HG02852 (cell line): Measurements from ENCODE around the gene NUP93.

Experiments used
- ATAC-seq: cut with Tn5 transposase; IDR thresholded peaks from one replicate; pipeline ENCODE4 v1.9.1; 2021; ENCODE audit warnings: mild to moderate bottlenecking, moderate library complexity; ENCODE audit not compliant: unreplicated experiment

Gene NUP93

DNA sequence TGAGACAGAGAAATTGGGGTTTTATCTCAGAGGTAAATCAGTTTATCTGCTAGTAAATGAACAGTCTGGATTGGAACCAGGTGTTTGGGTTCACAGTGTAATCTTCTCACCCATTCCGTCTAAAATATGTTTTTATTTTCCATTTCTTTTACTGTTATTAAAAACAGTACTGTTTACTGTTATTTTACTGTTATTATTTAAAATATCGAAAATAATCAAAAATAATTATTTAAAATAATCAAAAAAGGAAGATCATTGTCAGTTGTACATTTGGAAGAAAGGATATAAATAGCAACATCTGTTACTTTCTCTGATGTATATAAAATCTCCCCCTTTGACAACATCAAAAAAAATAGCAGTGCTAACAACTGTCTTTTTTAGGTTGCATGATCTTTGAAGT lies 11.5 kb downstream of the NUP93 start:
- no peak for ATAC-seq

DNA sequence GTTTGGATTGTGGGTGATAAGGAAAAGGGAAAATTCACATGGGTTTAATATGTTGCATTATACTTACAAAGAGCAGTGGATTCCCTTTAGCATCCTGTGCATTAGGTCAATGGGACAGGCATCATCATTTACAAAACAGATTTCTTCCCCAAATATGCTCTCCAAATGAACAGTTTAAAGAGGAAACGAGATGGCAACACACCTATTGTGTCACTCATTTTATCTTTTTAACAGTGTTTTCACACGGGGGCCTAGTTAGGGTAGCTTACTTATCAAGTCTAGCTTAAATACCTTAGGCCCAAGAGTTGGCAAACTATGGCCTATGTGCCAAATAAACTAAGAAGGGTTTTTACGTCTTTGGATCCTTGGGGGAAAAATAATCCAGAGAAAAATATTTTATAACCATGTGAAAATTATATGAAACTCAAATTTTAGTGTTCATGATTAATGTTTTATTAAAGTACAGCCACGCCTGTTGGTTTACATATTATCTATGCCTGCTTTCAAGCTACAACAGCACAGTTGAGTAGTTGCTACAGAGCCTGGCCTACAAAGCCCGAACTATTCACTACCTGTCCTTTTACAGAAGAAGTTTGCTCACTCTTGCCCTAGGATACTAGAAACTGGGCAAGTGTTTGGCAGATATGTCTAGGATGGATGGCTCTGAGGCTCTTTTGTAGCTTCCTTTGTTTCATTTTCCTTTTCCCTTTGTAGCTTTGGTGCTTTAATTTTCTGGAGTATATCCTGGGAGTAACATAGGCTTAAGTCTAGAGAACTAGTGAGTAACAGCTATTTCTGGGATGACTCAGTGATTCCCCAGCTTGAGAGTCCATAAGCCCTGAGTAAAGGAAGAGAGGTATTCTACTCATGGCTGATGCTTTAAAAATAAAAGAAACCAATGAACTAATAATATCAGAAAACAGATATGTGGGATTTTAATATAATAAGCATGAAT lies 12.4 kb downstream of the NUP93 start:
- no peak for ATAC-seq

DNA sequence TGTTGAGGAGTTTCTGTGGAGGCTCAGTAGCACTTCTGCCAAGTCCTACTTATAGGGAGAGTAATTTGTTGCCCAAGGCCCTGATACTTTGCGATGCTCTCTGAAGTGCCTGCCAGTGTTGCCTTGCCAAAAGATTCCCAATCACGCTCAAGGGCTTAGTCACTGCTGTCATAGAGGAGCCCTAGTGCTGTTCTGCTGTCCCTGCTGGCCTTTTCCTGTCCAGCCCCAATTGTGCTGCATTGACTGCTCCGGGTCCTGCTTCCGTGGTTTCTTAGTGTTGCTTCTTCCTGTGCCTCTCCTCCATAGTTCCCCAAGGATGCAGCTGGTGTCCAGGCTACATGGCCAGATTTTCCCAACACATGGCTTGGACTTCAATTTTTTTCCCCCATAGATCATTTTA lies 13.9 kb downstream of the NUP93 start:
- ATAC-seq, result no peak

DNA sequence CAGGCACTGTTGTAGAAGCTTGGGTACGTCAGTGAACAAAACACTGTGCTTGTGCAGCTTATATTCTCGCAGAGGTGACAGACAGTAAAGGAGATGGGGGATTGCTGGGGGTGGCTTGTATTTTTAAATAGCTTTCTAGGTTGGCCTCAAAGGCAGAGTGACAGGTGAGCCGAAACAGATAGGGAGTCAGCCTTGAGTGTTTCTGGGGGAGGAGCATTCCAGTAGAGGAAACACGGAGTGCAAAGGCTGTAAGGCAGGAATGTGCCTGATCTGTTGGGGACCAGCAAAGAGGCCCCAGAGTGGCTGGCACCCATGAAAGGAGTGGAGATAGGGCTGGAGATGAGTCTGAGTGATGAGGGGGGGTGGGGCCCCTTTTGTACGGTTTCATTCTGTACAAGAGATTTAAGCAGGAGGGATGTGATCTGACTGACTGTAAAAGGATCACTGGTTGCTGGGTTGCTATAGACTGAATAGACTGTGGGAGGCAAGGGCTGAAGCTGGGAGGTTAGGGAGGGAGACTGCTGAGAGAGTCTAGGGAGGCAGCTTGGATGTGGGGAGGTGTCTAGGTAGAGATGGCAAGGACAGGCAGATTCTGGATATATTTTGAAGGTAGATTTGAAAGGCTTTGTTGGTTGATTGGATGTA lies 15.2 kb downstream of the NUP93 start:
- no peak for ATAC-seq

DNA sequence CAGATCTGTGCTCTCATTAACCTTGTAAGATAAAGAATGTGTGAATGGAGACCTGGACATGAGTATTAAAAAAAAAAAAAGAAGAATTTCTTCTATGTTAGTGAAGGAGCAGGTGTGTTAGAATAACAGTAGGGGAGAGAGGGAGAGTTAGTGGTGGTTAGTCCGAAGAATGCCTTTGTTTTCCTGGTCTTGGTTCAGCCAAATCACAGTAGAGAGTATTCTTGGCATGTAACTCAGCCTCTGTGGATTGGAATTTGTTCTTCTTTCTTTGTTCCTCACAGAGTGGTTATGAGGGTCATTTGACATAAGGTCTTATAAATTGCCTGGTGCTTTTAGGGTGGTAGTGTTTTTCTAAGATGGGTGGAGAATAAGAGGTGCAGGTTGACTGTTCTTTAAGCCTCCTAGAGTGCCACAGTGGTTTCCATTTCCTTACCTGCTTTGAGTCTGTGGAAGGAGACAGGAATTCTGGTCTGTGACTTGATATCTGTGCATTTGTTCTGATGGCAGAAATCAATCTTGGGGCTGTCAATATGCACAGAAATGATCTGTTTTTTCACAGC lies 17.6 kb downstream of the NUP93 start:
- no peak for ATAC-seq

DNA sequence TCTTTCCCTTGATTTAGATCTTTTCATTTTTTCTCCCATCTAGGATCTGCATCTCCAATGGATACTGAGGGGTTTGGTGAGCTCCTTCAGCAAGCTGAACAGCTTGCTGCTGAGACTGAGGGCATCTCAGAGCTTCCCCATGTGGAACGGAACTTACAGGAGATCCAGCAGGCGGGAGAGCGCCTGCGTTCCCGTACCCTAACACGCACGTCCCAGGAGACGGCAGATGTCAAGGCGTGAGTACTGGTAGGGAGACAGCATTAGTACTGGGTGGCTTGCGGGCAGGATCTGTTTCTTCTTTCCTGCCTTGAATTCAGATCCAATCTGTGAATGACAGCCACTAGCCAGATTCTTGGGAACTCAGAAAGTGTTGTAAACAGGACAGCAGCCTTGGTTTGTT lies 18.3 kb downstream of the NUP93 start:
- ATAC-seq, result no peak

DNA sequence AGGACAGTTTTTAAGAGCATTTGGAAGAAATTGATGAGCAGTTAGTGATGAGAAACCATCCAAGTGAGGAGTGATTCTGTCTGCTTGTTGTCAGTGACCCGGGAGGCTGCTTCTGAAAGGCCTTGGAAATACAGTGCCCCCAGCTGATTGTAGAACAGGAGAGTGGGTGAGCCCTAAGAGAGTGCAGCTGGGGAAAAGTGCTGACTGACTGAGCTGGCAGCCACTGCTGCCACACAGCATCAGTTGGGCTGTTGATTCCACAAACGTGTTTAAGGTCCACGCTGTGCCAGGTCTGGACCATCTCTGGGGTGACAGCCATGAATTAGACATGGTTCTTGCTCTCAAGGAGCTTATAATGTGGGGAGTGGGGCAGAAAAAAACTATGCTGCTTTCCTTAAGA lies 18.9 kb downstream of the NUP93 start:
- no peak for ATAC-seq

DNA sequence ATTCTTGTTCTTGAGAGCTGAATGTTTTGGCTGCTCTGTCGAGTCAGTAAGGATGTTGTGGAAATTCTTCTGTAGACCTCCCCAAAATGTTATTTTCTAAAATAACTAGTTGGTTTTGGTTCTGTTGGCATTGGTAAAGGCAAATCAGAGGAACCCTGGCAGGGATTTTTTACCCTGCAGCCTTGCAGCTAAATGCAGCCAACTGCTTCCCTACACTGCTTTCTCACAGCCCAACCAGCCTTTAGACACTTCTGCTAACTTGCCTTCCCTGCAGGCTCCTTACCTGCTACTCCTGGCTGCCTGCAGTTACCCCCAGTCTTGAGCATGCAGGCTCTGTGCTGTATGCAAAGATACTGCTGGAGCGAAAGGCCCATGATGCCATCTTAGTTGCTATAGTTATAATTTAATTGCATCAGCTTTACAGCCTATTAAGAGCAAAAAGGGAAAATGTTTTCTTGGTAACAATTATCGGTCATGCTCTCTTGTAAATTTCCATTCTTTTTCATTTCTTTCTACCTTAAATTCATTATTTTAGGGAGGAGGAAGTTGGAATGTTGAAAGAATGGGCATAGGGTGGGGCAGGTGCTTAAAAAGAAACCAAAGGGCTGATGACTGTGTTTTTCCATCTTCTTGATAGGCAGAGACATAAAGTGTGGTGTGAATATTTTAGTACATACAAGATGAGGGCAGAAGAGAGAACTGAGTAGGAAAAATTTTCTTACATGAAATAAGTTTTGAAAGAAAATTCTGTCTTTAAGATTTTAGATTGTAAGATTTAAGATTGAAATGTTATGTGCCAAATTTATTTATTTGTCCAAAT lies 20.0 kb downstream of the NUP93 start:
- ATAC-seq, result no peak

DNA sequence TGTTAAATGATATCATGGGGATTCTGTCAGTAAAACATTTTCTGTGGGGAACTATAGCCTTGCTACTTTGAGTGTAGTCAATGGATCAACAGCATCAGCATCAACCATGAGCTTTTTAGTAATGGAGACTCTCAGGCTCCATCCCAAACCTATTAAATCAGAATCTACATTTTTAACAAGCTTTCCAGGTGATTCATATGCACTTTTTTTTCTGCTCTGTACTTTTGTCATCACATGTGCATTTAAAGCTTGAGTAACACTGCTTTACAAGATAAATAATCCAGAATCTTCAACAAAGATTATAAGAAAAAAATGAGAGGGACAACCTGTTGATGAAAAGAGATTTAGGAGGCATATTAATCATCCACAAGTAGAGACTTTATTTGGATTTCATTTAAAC lies 23.5 kb downstream of the NUP93 start:
- no peak for ATAC-seq

DNA sequence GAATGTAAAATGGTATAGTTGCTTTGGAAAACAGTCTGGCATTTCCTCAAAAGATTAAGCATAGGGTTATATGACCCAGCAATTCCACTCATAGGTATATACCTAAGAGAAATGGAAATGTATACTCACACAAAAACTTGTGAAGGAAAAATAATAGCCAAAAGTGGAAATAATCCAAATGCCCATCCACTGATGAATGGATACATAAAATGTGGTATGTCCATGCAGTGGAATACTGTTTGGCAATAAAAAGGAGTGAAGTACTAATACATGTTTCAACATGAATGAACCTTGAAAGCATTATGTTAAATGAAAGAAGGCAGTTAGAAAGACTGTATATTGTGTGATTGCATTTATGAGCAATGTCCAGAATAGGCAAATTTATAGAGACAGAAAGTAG lies 25.1 kb downstream of the NUP93 start:
- ATAC-seq, result no peak

DNA sequence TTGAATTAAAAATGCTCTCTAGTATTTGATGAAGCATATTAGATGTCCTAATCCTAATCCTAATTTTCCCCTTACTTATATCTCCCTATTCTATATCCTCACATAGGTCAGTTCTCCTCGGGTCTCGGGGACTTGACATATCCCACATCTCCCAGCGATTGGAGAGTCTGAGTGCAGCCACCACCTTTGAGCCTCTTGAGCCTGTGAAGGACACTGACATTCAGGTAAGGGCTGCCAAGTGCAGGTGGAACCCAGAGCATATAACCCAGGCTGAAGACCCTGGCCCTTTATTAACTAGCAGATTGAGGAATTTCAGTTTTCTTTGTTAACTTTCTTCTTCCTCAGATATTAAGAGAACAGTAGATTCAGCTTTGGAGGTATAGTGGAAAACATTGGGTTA lies 28.5 kb downstream of the NUP93 start:
- no peak for ATAC-seq

DNA sequence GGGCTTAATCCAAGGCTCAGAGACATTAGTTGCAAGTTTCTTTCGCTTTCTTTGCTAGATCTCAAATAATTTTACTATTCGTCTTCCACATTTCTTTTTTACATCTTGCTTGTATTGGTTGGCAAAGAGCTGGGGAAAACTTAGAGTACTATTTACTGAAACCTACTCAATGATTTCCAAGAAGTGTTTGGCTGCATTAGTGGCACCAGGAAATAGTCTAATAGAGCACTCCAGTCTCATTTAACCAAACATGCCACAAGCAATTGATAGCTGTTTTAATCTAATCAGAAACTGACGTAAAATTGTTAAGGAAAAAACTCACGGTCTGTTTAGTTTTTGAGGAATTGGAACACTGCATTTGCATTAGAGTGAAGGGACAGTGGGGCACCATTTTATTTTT lies 29.0 kb downstream of the NUP93 start:
- ATAC-seq, result no peak

DNA sequence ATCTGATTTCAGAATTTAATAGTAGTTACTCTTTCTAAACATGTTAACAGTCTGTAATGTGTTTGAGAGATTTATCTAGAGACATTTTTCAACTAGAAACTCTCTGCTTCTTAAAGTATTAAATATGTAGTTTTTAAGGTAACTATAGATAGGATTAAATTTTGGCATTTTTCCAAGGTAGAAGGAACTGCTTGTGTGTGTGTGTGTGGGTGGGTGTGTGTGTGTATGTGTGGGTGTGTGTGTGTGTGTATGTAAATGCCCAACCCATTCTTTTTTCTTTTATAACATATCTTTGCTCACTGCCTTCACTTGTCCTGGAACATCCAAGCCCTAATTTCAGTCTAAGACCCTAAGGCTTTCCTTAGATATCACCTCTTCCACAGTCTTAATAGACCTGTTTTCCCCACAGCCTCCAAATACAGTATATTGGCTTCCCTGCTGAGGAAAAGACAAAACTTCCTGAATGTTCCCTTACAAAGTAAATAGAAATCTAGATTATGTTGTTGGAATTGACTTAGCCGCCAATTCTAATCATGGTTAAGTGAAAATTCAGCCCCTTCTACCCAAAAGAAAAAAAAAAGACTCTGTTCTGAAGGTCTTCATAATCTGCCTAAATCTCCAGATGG lies 33.5 kb downstream of the NUP93 start:
- ATAC-seq, result no peak

DNA sequence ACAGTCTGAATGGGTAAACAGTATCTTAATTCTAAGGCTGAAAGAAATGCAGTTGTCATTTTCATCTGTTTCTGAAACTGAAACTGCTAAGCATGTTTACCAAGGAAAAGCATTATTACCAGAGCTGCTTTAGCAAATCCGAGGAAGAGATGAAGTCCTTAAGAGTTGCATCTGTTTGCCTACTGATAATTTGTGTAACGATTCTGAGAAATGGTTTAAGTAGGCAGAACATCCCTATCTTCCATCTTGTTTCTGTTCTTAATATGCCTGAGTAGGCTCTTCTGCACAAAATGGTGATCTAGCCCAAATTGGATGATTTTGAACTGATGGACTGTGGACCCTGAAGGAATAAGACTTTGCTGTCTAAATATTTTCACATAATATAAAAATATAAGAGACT lies 34.9 kb downstream of the NUP93 start:
- ATAC-seq, result no peak

DNA sequence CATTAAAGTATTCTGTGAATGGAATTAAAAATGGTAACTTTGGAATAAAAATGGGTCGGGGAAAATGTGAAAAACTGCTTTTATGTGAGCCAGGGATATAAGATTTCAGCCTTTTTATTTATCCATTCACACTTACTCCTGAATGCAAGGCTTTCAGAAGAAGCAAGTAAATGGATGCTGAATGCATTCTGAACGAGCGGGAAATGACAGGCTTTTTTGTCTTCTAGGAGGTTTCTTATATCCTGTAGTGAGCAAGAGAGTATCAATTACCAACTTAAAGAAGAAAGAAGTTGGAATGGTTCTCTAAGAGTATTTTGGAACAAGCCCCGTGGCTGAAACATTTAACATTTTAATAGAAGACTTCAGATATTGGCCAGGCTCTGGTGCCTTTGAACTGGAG lies 36.0 kb downstream of the NUP93 start:
- no peak for ATAC-seq

DNA sequence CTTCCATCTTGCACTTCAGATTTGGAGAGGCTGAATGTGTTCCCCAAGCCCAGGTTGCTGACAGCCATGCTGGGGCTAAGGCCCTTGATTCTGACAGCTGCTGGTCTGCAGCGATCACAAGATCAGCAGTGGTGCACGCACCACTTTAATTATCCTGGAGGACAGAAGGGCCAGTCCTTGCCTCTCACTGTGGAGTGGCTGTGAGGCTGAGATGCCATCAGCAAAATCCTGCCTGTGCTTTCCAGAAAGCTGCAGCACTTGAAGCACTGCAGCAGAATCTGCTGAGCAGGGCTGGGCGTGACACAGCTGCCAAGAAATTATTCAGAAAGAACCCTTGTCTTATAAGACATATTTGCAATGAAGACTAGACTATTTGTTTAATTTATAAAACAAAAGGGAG lies 37.1 kb downstream of the NUP93 start:
- no peak for ATAC-seq

DNA sequence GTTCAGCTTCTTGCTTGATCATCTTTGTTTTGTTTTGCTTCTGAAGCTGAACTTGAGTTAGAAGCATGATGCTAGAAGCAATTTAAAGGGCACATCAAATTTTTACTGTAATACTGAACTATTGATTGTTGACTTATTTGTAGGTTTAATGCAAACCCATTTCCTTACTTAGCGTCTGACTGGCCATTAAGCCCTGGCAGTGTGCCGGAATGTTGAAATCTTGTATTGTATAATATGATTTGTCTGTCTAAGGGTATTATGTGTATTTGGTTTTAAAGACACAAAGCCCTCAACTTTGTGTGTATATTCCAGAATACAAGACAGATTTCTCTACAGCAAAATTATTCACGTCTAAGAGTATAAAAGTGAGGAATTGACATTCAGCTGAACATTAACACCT lies 39.7 kb downstream of the NUP93 start:
- ATAC-seq, result no peak

DNA sequence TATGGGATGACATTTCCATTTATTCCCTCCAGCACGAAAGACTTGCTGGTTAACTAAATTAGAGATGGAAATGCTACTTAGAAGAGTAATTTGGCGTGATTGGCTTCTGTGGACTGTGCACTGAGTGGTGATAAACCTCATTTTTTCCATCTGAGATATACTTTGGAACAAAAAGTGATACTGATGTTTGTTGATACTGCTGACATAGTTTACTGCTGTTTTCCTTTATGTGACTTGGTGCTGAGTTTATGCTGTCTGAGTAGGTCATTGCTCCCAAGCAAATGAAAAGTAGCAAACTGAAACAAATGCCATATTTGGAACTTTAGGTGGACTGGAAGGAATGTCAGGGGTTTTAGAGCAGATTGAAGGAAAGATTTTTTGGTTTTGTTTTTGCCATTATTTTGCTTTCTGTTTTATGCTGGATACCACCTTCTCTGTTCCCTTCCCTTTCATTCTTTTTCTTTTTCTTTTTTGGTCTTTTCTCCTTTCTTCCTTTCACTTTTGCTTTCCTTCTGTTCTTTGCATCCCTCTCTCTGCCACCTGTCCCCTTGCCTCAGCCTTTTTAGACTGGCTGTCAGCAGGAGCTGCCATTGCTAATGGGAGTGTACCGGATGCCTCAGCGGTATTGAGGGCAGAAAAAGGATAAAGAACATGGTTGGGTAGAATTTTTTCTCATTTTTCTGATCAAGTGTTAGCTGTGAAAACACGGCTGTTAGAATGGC lies 41.8 kb downstream of the NUP93 start:
- ATAC-seq, result no peak

DNA sequence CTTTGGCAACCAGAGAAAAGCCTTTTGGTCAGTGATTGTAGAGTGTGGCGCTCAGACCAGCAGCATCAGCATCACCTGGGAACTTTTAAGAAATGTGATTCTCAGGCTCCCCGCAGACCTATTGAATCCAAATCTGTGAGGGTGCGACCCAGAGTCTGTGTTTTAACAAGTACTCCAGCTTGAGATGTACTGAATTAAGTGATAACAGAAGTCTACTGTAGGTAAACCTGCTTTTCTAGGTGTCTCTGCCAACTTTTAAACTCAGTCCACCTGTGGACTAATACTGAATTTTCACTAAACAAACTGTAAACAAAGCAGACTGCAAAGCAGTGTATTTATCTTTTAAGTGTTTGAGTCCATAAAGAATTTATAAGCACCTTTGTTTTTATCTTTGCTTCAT lies 43.6 kb downstream of the NUP93 start:
- ATAC-seq, result no peak

DNA sequence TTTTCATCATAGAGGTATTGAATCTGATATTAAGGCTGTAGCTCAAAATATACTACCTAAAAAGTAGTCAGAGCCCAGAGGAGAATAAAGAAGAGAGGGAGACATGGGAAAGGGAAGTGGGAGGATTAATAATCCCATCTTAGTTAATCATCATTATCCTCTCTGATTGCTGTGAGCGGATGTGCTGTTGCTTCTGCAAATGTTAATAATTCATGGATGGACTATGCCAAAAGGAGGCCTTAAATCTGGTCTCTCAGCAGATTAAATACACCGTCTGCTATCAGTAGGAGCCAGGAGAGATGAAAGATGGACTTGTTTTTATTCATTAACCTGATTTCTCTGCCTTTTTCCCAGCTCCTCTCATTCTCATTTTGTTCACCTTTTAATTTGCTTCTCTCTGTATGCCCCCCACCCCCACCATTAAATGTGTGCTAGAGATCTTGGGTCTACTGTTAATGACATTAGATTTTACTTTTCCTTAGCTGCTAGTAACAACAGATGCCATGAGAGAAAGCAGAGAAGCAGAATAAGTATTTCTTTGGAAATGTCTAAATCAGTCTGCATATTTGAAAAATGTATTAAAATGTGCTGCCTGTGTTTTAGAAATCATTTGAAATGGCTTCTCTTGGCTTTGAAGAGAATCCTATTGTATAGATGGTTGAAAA lies 44.2 kb downstream of the NUP93 start:
- no peak for ATAC-seq
